HG03520 (cell line): ENCODE data around the gene CFH.
A peak's percentile ranks its signal among the peaks of the same experiment; 100 is the strongest.
"Not testable (repeated sequence)": the region's sequence is repeated elsewhere in the genome, so short reads cannot be mapped to it uniquely, and the experiment has no call there.

Source experiments
- ATAC-seq: cut with Tn5 transposase; IDR thresholded peaks from one replicate; pipeline ENCODE4 v1.9.1; 2021; ENCODE audit warnings: mild to moderate bottlenecking, moderate library complexity; ENCODE audit not compliant: unreplicated experiment

CFH gene

DNA sequence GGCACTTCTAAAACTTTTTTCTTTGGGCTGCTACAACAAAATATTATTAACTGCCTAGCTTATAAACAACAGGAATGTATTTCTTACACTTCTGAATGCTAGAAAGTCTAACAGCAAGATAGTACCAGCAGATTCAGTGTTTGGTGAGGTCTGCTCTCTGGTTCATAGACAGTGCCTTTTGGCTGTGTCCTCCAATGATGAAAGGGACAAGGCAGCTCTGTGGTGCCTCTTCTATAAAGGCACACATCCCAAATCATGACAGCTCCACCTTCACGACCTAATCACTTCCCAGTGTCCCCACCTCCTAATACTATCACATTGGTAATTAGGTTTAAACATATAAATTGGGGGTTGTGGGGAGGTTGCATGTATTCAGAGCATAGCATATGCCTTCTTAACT lies 9.5 kb downstream of the CFH start:
- peak; percentile 13 for ATAC-seq

DNA sequence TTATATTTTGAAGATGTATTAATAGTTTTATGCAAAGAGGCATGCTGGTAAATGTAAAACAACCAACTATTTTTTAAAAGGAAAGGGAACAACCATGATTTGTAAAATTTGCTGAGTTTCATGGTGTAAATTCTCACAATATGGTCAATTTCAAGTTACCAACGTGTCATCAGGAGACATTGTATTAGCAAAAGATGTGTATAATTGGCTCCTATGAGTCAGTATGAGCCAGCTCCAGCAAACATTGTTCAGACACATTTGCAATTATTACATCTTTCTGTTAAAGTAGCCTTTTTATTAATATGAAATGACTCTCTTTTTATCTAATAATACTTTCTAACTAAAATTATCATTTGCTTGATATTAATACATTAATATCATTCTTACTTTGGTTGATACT lies 15.3 kb downstream of the CFH start:
- ATAC-seq, result no peak

DNA sequence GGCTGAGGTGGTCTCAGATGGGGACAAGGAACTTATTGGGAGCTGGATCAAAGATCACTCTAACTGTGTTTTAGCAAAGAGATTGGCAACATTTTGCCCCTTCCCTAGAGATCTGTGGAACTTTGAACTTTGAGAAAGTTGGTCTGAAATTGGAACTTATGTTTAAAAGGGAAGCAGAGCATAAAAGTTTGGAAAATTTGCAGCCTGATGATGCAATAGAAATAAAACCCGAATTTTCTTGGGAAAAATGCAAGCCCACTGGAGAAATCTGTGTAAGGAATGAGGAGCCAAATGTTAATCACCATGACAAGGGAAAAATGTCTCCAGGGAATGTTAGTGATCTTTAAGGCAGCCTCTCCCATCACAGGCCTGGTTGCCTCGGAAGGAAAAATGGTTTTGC lies 17.2 kb downstream of the CFH start:
- ATAC-seq, result no peak

DNA sequence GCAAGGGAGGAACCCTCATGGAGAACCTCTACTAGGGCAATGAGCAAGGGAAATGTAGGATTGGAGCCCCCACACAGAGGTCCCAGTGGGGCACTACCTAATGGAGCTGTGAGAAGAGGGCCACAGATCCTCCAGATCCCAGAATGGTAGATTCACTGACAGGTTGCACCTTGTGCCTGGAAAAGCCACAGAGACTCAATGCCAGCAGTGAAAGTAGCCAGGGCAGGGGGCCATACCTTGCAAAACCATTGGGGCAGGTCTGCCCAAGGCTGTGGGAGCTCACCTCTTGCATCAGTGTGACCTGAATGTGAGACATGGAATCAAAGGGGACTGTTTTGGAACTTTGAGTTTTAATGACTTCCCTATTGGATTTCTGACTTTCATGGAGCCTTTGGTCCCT lies 17.9 kb downstream of the CFH start:
- ATAC-seq, result no peak

DNA sequence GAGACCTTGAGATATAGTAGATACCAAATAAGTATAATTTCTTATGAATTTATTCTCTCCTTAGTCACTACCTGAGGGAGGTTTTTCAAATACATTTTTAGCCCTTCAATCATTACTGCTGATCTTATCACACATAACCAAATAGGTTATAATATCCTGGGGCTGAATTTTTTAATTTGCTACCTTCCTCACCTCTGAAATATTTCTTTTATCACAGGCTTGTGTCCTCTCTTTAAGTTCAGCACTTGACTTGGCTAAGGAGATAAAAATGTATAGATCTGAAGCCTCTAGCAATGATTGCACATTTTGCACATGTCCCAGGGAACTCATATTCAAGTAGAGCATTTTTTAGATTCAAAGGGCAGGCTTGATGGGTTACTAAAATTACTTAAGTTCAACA lies 23.1 kb downstream of the CFH start:
- no peak for ATAC-seq

DNA sequence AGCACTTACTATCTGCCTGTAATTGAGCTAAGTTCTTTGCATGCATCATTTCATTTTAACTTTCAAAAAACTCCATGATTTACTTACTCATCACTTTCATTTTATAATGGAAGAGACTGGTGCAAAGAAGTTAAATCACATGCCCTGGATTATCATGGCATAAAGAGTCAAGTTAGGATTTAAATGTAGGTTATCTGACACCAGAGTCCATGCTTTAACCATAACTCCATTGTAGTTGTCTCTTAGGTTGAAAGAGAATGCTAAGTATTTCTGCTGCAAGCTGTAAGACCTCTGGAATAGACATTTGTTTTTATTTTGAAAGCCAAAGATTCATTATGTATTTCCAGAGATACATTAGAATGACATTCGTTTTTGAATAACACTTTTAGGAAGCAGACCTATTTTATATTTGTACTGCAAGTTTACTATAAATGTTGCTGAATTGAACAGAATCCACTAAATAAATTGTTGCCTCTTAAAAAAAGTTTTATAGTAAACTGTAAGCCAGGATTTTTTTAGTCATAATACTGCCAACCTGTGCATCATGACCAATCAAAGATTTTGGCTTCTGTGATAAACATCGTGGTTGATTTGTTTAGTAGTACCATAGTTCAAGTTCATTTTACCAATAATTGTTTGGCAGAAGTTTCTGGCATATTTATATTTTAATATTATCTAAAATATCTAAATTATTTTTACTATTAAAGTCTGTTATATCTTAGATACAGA lies 26.1 kb downstream of the CFH start:
- ATAC-seq, result no peak

DNA sequence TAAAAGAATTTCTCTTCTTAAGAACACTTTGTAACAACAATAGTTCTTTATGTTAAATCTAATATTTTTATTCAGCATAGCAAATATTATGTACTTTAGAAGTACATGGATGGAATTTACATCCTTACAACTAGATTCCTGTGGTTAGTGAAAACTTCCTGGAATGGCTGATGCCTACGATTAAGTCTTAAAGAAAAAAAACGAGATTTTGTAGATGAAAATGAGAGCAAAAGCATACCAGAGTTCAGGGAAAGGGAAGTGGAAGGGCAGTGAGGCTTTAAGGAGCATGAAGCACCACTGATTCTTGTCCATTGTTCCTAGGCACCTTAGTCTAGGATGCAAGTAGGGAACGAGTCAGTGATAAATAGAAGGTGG lies 26.7 kb downstream of the CFH start:
- no peak for ATAC-seq

DNA sequence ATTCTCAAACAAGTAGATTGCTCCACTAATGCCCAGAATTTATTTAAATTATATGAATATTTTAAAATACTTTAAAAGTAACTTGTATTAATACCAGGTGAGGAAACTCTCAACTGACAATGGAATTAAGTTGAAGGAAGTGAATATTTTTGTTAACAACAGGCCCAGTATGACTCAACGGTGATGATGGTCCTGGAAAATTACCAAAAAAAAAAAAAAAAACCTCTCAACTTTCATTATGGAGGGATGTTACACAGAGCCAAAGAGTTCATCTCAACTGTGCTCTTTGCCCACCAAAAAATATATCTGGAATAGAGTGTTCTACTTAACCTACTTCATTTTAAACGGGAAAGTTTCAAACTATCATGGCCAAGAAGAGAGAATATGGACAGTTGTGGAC lies 28.3 kb downstream of the CFH start:
- ATAC-seq, result no peak

DNA sequence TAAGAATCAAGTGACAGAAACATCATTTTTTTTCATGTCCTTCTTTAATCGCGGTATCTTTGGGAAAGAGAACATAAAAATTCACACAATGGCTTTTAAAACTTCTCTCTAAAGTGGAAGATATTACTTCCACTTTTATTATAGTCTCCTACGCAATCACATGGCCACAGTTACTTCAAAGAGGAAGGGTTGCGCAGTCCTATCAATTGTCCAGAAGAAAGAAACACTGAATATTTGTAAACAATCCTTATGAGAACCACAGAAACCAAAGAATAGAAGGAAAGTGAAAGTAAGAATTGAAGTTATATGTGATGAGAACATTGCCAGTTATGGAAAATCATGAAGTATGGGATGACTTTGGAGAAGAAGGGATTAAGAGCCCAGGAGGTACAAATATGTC lies 32.6 kb downstream of the CFH start:
- ATAC-seq, result no peak

DNA sequence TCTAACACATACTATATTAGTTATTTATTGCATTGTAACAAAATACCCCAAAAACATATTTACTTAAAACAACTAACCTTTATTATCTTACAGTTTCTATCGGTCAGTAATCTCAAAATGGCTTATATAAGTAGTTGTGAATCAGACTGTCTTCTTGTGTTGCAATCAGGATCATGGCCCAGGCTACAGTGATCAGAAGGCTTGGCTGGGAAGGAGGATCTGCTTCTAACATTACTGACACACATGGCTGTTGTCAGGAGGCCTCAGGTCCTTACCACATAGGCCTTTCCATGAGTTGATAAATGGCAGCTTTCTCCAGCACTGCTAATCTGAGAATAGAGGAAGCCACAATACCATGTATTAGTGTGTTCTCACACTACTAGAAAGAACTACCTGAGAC lies 33.7 kb downstream of the CFH start:
- ATAC-seq, result no peak

DNA sequence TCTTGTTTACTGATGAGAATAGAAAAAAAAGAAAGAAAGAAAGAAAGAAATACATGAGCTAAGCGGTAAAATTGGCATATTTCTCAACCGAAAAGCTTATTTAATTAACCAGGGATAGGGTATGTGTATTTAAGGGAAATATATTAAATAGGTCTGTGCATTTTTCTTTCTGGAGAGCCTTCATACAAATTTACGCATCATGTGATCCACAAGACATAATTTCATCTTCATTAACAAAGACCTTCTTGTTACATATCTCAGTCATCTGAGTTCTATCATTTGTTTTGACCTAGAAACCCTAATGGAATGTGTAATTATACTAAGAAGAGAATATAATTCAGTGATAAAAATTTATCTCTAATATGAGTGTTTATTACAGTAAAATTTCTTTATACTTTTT lies 37.2 kb downstream of the CFH start:
- ATAC-seq, result no peak

DNA sequence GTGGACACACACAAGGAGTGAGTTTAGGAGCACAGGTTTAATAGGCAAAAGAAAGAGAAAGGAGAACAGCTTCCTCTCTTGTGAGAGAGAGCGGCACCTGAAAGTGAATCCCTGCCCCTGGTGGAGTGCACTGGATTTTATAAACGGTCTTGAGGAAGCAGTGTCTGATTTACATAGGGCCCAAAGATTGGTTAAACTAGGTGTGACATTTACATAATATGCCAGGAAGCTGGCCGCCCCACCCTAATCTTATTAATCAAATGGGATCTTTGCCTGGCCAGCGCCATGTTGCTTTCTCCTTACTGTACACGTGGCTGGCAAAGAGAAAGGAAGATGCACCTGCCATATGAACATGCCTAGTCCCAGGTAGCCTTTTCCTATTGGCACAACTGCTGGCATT lies 38.7 kb downstream of the CFH start:
- ATAC-seq, result no peak

DNA sequence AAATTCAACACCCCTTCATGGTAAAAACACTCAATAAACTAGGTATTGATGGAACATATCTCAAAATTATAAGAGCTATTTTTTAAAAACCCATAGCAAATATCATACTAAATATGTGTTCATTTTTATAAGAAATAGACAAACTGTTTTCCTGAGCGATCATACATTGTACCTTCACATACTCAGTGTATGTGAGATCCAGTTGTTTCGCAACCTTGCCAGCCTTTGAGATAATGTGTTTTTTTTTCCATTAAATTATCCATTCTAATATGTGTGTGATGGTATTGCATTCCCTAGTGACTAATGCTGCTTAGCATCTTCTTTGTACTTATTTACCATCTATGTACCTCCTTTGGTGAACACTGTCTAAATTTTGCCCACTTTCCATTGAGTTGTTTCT lies 47.1 kb downstream of the CFH start:
- no peak for ATAC-seq

DNA sequence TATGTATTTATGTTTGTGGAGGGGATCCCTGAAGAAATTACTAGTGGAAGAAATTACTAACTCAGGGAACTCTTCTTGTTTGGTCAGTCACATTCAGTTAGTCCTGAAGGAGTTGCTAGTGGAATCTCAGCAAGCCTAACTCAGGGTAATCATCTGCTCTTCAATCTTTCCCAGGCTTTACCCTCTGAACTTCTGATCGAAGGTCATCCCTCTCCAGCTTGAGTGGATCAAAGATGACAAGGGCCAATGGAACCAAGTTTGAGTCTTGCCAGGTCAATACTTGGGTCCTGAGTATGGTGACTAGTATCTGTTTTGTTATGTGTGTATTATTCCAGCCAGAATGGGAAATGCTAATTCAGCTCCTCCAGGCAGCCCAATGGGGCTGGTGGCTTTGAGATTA lies 49.3 kb downstream of the CFH start:
- ATAC-seq, result no peak

DNA sequence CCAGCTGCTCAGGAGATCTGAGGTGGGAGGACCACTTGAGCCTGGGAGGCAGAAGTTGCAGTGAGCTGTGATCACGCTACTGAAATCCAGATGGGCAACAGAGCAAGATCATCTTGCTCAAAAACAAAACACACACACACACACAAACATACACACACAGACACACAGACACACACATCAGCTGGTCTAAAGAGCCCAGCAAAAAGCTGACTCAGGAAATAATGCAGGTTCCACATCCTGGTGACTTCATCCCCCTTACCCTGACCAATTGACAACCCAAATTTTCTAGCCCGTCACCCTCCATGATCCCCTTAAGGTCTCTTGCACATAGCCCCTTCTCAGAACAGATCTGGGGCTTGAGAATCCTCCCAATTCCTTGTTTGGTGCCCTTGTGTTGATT lies 58.0 kb downstream of the CFH start:
- not testable (repeated sequence) for ATAC-seq

DNA sequence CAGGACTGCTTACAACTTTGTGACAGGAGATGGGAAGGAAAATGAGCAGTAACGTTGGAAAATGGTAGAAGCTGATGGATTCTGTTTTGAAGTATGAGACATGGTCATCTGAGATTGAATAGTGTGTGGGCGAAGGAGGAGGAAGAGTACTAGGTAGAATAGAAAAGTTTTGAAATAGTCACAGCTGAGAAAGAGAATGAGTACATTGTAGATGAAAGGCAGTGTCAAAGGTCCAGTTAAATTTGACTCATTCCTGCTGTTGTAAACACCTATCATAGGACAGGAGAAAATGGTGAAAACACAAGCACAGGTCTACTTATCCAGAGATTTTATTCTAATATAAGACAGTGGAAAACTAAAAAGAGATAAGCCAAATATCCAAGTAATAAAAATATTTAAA lies 66.0 kb downstream of the CFH start:
- ATAC-seq, result no peak

DNA sequence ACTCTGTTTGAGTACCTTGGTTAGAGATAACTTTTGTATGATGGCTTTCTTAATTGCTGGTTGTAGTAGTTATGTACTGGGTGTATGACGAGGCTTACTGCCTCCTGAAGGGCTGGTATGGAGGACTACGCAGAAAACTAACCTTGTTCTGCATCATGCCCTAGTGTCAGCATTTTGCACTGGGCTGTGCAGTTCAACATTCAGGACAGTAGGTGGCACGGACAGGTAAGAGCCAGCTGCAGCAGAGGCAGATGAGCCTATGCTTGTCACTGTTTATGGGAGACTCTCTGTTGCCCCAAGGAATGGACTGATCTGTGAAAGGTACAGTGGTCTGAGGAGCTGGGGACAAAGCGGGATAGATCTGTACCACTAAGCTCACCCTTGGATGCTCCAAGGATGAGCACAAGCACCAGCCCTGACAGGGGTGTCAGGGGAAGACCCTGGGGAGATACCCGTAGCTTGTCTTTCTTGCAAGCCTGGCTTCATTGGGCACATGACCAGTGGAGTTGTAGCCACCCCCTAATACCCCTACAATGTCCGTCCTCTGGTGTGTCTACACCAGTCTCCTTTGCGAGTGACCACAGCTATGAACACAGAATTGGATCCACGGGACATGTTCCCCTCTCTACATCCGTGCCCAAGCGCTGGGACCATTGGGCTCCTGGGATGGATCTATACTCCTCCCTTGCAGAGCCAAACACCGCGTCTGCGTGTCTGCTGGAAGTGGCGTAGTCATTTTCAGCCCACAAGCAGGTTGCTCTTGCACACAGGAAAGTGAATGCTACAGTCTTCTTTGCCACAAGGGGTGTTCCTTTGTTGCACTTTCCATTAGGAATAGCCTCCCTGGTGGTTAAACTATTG lies 71.7 kb downstream of the CFH start:
- peak; percentile 96 for ATAC-seq

DNA sequence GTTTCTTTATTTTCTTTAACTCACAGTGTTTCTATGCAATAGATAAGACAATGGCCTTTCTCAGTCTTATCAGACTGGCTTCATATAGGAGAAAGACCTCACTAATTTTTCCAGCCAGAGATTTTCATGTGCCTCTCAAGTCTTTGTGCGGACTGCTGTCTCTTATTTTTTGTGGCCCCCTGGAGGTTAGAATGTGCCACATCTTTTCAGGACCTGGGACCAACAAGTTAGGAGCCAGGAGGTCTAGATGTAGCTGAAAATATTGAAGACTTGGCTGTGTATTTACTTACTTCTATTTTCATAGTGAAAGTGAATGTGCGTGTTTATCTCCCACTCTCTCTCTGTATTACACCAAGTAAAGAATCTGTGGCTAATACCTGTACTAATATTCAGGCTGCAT lies 80.7 kb downstream of the CFH start:
- no peak for ATAC-seq

DNA sequence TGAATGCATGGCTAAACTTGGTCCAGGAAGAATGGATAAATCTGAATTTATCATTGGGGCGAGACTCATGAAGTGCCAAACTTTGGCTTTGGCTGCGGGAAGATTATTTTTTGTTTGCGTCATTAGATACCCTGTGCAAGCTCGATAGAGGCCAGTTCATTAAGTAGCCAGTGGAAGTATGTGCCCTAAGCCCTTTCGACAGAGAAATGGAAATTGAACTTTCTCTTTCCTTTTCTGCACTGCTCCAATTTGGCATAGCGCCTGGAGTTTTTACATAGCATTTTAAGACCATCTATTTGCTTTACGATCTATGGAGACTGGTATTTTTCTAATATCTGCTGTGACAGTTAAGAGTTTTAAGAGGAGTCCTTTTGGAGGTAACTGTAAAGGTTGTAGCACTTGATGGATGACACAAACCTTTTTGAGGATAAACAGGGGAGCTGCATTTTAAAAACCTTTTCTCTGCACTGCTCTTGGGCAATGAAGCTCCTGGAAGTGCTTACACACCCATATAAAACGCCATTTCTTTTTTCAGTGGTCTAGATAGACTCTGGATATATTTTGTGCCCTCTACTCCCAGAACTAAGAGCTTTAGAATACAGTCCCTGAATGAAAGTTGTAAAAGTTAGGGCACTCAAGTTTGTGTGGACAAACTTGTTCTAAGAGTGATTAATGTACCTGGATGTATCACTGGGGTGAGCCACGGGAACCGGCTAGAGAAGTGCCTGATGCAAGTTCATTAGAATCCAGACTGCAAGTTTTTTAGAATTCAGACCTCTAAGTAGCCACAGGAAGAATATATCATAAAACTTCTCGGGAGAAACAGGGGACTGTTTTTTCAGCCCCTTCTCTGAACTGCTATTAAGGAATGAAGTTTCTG lies 81.5 kb downstream of the CFH start:
- no peak for ATAC-seq

DNA sequence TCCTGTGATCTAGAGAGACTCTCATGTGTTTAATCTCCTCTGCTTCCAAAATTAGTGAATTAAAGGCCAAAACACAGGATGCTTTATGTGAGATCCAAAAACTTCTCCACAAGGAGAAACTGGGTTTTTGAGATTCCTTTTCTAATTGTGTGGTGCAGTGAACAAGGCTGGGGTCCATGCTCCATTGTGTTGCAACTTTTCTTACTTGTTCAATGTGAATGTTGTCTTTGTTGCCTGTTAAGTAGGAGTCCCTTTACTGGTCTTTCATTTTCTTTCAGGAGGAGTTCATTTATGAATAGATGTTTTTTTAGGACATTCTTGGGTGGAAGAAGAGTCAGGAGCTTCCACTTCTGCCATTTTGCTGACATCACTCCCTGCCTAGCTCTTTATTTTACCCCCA lies 82.2 kb downstream of the CFH start:
- no peak for ATAC-seq

DNA sequence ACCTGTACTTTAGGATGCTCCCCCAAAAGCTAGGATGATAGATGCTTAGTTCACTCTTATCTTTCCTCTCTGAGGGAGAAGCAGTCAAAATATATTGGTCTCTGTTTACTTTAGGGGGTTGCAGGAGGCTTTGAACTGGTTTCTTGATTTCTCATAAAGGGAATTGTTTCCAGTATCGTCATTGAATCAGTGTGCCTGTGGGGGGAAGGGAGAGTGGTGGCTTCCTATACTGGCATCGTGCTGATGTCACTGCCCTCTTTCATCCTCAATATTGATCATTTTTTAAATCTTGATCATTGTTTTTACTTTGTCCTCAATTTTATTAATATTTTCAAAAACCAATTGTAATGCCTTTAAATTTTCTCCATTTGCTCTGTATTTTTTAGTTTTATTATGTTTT lies 82.6 kb downstream of the CFH start:
- no peak for ATAC-seq

DNA sequence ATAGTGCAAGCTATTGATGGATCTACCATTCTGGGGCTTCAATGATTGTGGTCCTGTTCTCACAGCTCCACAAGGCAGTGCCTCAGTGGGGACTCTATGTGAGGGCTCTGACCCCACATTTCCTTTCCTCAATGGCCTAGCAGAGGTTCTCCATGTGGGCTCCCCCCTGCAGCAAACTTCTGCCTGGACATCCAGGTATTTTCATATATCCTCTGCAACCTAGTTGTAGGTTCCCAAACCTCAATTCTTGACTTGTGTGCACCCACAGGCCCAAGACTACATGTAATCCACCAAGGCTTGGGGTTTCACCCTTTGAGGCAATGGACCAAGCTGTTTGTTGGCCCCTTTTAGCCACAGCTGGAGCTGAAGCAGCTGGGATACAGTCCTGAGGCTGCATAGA lies 86.9 kb downstream of the CFH start:
- no peak for ATAC-seq
